Measurements from ENCODE around the gene CLNK. TPM values are rescaled to one million over a fixed set of nuclear protein-coding genes. Genes with fewer than 3 reads are reported as not detected.

Gene CLNK
- total and polyA plus RNA-seq, 2 of the 8 experiments (the other 6 are each of a cell fraction or from before 2014, with no cell fraction given): not detected

DNA sequence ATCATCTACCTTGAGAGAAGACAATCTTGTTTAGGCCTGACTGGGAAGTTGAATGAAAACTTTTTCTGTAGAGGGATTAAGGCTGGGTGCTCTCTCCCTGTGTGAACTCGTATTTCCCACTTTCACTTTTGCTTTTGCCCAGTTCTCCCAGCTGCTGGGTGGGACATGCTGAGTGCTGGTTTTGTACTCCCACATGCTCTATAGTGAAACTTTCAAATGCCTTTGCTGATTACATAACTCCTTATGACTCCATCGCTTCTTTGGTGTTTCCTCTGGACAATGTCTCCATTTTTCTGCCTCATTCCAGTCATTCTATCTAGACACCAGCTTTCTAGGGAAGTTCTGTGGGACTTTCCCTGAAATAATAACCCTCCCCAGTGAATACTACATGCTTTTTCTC is 100.5 kb downstream of the CLNK start:
- Histone ChIP-seq H3K36me3 (ENCODE audit: control insufficient read depth in 2 of 4, insufficient read depth in 4 of 4, low read length in 3 of 4) (no peaks in the 10 kb centered on the region), H3K79me2 (ENCODE audit: control insufficient read depth in 1 of 2, insufficient read depth in 2 of 2, low read length in 2 of 2) (no peaks in the 10 kb centered on the region), H3K9ac (replicated peaks in 1 of 4; ENCODE audit: extremely low read depth in 1 of 4, low read depth in 3 of 4, low read length in 3 of 4) (no peak overlapping the region), H4K20me1 (replicated peaks in 1 of 2; ENCODE audit: control insufficient read depth in 1 of 2, insufficient read depth in 2 of 2, low read length in 2 of 2) (no peaks in the 10 kb centered on the region), H2BK120ac (replicated peaks; ENCODE audit: low read depth, low read length) (no peak overlapping the region), H2BK5ac (ENCODE audit: low read depth, low read length) (no peak overlapping the region), H2BK20ac (ENCODE audit: low read length) (no peak overlapping the region), H3K27ac (ENCODE audit: low read depth, low read length) (no peak overlapping the region), H2AFZ (ENCODE audit: low read length) (no peak overlapping the region; the same call in 1 of the 2 replicates), H3K9me3 (ENCODE audit: insufficient read depth in 2 of 2, low read depth in 1 of 2, low read length in 1 of 2) (no peaks in the 10 kb centered on the region), H3K18ac (ENCODE audit: extremely low read depth, low read length) (no peak overlapping the region), H3K23me2 (ENCODE audit: low read depth, low read length) (no peaks in the 10 kb centered on the region), H2BK12ac (ENCODE audit: low read depth, low read length) (no peak overlapping the region), H3K56ac (replicated peaks; ENCODE audit: insufficient read length, low read depth, low read length) (no peak overlapping the region), H3K14ac (ENCODE audit: insufficient read length) (no peak overlapping the region), H2AK5ac (ENCODE audit: low read depth, low read length) (no peak overlapping the region), H4K91ac (replicated peaks; ENCODE audit: insufficient read length, low read length) (no peak overlapping the region), H3K4ac (replicated peaks; ENCODE audit: insufficient read length, low read depth, low read length) (no peak overlapping the region), H3K79me1 (ENCODE audit: low read depth, low read length) (no peaks in the 10 kb centered on the region), H3K4me1 (replicated peaks in 1 of 4; ENCODE audit: control insufficient read depth in 3 of 4, insufficient read depth in 4 of 4, low read length in 3 of 4) (peaks cover 0 to 1% (median 0%) of the 10 kb centered on the region in 4 experiments; a peak in 1 of 7 replicates), H3K23ac (ENCODE audit: insufficient read length) (no peak overlapping the region), H3K27me3 (replicated peaks in 1 of 4; ENCODE audit: control insufficient read depth in 3 of 4, extremely low read depth in 1 of 4, insufficient read depth in 3 of 4, low read length in 3 of 4) (no peaks in the 10 kb centered on the region), H4K5ac (ENCODE audit: insufficient read length, low read depth, low read length) (no peak overlapping the region), H3K4me2 (ENCODE audit: insufficient read depth in 1 of 2, low read depth in 2 of 2, low read length in 2 of 2) (no peak overlapping the region), H4K8ac (ENCODE audit: extremely low read depth, insufficient read depth, low read length) (no peak overlapping the region), H3K4me3 (ENCODE audit: extremely low read depth in 1 of 4, insufficient read depth in 2 of 4, low read depth in 3 of 4, low read length in 4 of 4) (no peak overlapping the region), H2BK15ac (ENCODE audit: low read length) (no peak overlapping the region)
- TF ChIP-seq SIX5 (IDR thresholded peaks at IDR 0.05; ENCODE audit: low read depth, low read length) (no peak), KDM4A (IDR thresholded peaks at IDR 0.05; ENCODE audit: low read depth, low read length, severe bottlenecking) (no peak), ZNF274 (IDR thresholded peaks at IDR 0.05; ENCODE audit: borderline replicate concordance, extremely low read depth, low read length) (no peak), SP2 (IDR thresholded peaks at IDR 0.05; ENCODE audit: low read length) (no peak), KDM5A (IDR thresholded peaks at IDR 0.05; ENCODE audit: low read length) (no peak)
- TF ChIP-seq, protein P1, sequence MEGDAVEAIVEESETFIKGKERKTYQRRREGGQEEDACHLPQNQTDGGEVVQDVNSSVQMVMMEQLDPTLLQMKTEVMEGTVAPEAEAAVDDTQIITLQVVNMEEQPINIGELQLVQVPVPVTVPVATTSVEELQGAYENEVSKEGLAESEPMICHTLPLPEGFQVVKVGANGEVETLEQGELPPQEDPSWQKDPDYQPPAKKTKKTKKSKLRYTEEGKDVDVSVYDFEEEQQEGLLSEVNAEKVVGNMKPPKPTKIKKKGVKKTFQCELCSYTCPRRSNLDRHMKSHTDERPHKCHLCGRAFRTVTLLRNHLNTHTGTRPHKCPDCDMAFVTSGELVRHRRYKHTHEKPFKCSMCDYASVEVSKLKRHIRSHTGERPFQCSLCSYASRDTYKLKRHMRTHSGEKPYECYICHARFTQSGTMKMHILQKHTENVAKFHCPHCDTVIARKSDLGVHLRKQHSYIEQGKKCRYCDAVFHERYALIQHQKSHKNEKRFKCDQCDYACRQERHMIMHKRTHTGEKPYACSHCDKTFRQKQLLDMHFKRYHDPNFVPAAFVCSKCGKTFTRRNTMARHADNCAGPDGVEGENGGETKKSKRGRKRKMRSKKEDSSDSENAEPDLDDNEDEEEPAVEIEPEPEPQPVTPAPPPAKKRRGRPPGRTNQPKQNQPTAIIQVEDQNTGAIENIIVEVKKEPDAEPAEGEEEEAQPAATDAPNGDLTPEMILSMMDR (IDR thresholded peaks at IDR 0.05; ENCODE audit: control extremely low read depth in 1 of 3, insufficient read depth in 1 of 3, low read depth in 1 of 3, low read length in 3 of 3): no peak
- FAIRE-seq (no peak), DNase-seq (ENCODE audit: low read depth in 1 of 2, low spot score in 2 of 2) (no peak)
- POLR2A ChIA-PET (ENCODE audit: partially characterized antibody): no interaction called here
- CTCF ChIA-PET (ENCODE audit: partially characterized antibody): interaction anchor here (1.0 to 1.6 kb wide), 6 partner anchors 10 to 851 kb away, joined by 3 to 4 read pairs (median 3); no protein-coding TSS in a partner anchor
- 92% methylated on average over 2 of the region's 2 CpGs; no CpG with 5 or more reads in 1 of the 2 experiments for WGBS, 2 experiments (ENCODE audit: extremely low coverage in 1 of 2, insufficient coverage in 1 of 2, insufficient read length in 1 of 2, insufficient replicate concordance in 2 of 2, low coverage in 1 of 2, low lambda C conversion rate in 2 of 2, missing lambda C conversion rate in 1 of 2)
